ENCODE results near the gene CS. TPM values are rescaled to one million over a fixed set of nuclear protein-coding genes. Genes with fewer than 3 reads are reported as not detected.
"Not testable (repeated sequence)": the region's sequence is repeated elsewhere in the genome, so short reads cannot be mapped to it uniquely, and the experiment has no call there.

CS gene
- total and polyA plus RNA-seq, 2 experiments from 2014 or later, result 67.2 to 76.2 TPM

- DNase-seq, result no peak
- H3K79me2 ChIP-seq (ENCODE audit: insufficient read depth), result no peaks in the 10 kb centered on the region
- no peak overlapping the region for H3K27ac ChIP-seq
- no peaks in the 10 kb centered on the region for H3K27me3 ChIP-seq (replicated peaks; ENCODE audit: insufficient read depth)
- no peaks in the 10 kb centered on the region for H3F3A ChIP-seq (ENCODE audit: insufficient read depth)
- H3K4me3 ChIP-seq, result no peak overlapping the region
- H3K9ac ChIP-seq, result no peak overlapping the region
- H3K9me2 ChIP-seq (ENCODE audit: insufficient read depth), result no peaks in the 10 kb centered on the region
- H2AFZ ChIP-seq, result no peak overlapping the region
- no peak overlapping the region for H3K4me2 ChIP-seq (ENCODE audit: unreplicated experiment)
- H3K9me3 ChIP-seq (ENCODE audit: low read depth), result no peaks in the 10 kb centered on the region
- no peaks in the 10 kb centered on the region for H3K4me1 ChIP-seq (ENCODE audit: insufficient read depth)
- in situ Hi-C loops (cut with MboI), result no loop called here
- H4K20me1 ChIP-seq (ENCODE audit: insufficient read depth), result no peaks in the 10 kb centered on the region
- TF ChIP-seq EZH2phosphoT487 (IDR thresholded peaks at IDR 0.05; ENCODE audit: insufficient read depth, low read depth) (no peak), EZH2 (IDR thresholded peaks at IDR 0.05; ENCODE audit: insufficient read depth, poor library complexity, severe bottlenecking) (no peak)
- 91% methylated on average over 8 of the region's 8 CpGs for WGBS, 2 experiments (ENCODE audit: low coverage in 1 of 2, low lambda C conversion rate in 2 of 2, missing lambda C conversion rate in 2 of 2)
- 0 out of 2 replicates have a peak, but pooled peaks cover 4% of the 10 kb centered on the region for H3K36me3 ChIP-seq (ENCODE audit: low read depth)
Observed at GRCh38 chr12:56326126-56326525, 26.0 kb upstream of the CS start.

GRCh38 chr12:56324206-56324605 is 24.1 kb upstream of the CS start:
- 0 out of 2 replicates have a peak, but pooled peaks cover 4% of the 10 kb centered on the region for H3K36me3 ChIP-seq (ENCODE audit: low read depth)
- H3K4me3 ChIP-seq, result no peak overlapping the region
- no peak for DNase-seq
- H3K9me3 ChIP-seq (ENCODE audit: low read depth), result no peaks in the 10 kb centered on the region
- no peak overlapping the region for H3K4me2 ChIP-seq (ENCODE audit: unreplicated experiment)
- no peak for TF ChIP-seq EZH2phosphoT487 (IDR thresholded peaks at IDR 0.05; ENCODE audit: insufficient read depth, low read depth)
- no peaks in the 10 kb centered on the region for H4K20me1 ChIP-seq (ENCODE audit: insufficient read depth)
- no peaks in the 10 kb centered on the region for H3K9me2 ChIP-seq (ENCODE audit: insufficient read depth)
- no peaks in the 10 kb centered on the region for H3K27me3 ChIP-seq (replicated peaks; ENCODE audit: insufficient read depth)
- in situ Hi-C loops (cut with MboI), result no loop called here
- no peak overlapping the region for H3K9ac ChIP-seq
- H2AFZ ChIP-seq, result no peak overlapping the region
- no peak overlapping the region for H3K27ac ChIP-seq
- H3K79me2 ChIP-seq (ENCODE audit: insufficient read depth), result no peaks in the 10 kb centered on the region
- no peaks in the 10 kb centered on the region for H3K4me1 ChIP-seq (ENCODE audit: insufficient read depth)
- 88 to 95% methylated on average over 6 of the region's 6 CpGs for WGBS, 2 experiments (ENCODE audit: low coverage in 1 of 2, low lambda C conversion rate in 2 of 2, missing lambda C conversion rate in 2 of 2)
- H3F3A ChIP-seq (ENCODE audit: insufficient read depth), result no peaks in the 10 kb centered on the region

DNA sequence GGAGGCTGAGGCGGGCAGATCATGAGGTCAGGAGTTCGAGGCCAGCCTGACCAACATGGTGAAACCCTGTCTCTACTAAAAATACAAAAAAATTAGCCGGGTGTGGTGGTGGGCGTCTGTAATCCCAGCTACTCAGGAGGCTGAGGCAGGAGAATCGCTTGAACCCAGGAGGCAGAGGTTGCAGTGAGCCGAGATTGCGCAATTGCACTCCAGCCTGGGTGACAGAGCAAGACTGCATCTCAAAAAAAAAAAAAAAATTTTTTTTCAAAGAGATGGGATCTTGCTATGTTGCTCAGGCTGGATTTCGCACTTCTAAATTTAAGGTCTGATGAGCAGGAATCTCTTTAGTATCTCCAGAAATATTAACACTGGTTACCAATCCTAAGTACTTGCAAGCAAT is 21.5 kb upstream of the CS start:
- DNase-seq; H3F3A ChIP-seq (ENCODE audit: insufficient read depth); H3K4me2 ChIP-seq (ENCODE audit: unreplicated experiment); H3K27ac ChIP-seq; H2AFZ ChIP-seq; H4K20me1 ChIP-seq (ENCODE audit: insufficient read depth); H3K9me2 ChIP-seq (ENCODE audit: insufficient read depth); H3K79me2 ChIP-seq (ENCODE audit: insufficient read depth); H3K27me3 ChIP-seq (replicated peaks; ENCODE audit: insufficient read depth); in situ Hi-C loops (cut with MboI); H3K9me3 ChIP-seq (ENCODE audit: low read depth); H3K4me1 ChIP-seq (ENCODE audit: insufficient read depth); H3K9ac ChIP-seq; H3K4me3 ChIP-seq; H3K36me3 ChIP-seq (ENCODE audit: low read depth): not testable (repeated sequence)
- WGBS, 2 experiments (ENCODE audit: low coverage in 1 of 2, low lambda C conversion rate in 2 of 2, missing lambda C conversion rate in 2 of 2), result 93 to 99% methylated on average over 8 of the region's 8 CpGs

DNA sequence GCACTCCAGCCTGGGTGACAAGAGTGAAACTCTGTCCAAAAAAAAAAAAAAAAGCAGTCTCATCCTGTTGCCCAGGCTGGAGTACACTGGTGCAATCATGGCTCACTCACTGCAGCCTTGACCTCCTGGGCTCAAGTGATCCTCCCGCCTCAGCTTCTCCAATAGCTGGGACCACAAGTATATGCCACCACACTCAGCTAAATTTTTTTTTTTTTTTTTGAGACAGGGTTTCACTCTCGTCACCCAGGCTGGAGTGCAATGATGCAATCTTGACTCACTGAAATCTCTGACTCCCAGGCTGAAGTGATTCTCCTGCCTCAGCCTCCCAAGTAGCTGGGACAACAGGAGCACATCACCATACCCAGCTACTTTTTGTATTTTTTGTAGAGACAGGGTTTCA is 20.9 kb upstream of the CS start:
- Histone ChIP-seq H3K79me2 (ENCODE audit: insufficient read depth) (no peaks in the 10 kb centered on the region), H2AFZ (no peak overlapping the region), H3F3A (ENCODE audit: insufficient read depth) (no peaks in the 10 kb centered on the region), H3K9me3 (ENCODE audit: low read depth) (no peaks in the 10 kb centered on the region), H3K9me2 (ENCODE audit: insufficient read depth) (no peaks in the 10 kb centered on the region), H3K27ac (no peak overlapping the region), H3K27me3 (replicated peaks; ENCODE audit: insufficient read depth) (no peaks in the 10 kb centered on the region), H3K4me2 (ENCODE audit: unreplicated experiment) (no peak overlapping the region), H3K9ac (no peak overlapping the region), H4K20me1 (ENCODE audit: insufficient read depth) (no peaks in the 10 kb centered on the region), H3K36me3 (ENCODE audit: low read depth) (no peaks in the 10 kb centered on the region), H3K4me1 (ENCODE audit: insufficient read depth) (peaks cover 8% of the 10 kb centered on the region; the same call in 1 of the 2 replicates), H3K4me3 (no peak overlapping the region)
- 45 to 52% methylated on average over 2 of the region's 2 CpGs for WGBS, 2 experiments (ENCODE audit: low coverage in 1 of 2, low lambda C conversion rate in 2 of 2, missing lambda C conversion rate in 2 of 2)
- in situ Hi-C loops (cut with MboI), result no loop called here
- TF ChIP-seq EZH2phosphoT487 (IDR thresholded peaks at IDR 0.05; ENCODE audit: insufficient read depth, low read depth), result no peak
- TF ChIP-seq EZH2 (IDR thresholded peaks at IDR 0.05; ENCODE audit: insufficient read depth, poor library complexity, severe bottlenecking), result no peak
- DNase-seq, result peak; percentile 45

DNA sequence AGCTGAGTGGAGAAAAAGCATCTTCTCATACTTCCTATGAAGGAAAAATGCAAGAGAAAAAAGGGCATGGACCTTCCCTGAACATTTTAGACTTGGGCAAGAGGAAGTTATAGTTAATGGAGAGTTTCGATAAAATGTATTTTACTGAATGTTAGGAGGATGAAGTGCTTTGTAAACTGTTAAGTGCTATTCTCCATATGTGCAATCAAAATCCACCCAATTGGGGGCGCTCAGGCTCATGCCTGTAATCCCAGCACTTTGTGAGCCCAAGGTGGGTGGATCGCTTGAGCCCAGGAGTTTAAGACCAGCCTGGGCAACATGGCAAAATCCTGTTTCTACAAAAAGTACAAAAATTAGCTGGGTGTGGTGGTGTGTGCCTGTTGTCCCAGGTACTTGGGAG is 17.5 kb upstream of the CS start:
- 100% methylated on average over 3 of the region's 3 CpGs for WGBS, 2 experiments (ENCODE audit: low coverage in 1 of 2, low lambda C conversion rate in 2 of 2, missing lambda C conversion rate in 2 of 2)
- no peaks in the 10 kb centered on the region for H3K9me2 ChIP-seq (ENCODE audit: insufficient read depth)
- no peaks in the 10 kb centered on the region for H3K9me3 ChIP-seq (ENCODE audit: low read depth)
- H3K4me3 ChIP-seq, result no peak overlapping the region
- TF ChIP-seq EZH2phosphoT487 (IDR thresholded peaks at IDR 0.05; ENCODE audit: insufficient read depth, low read depth) (no peak), EZH2 (IDR thresholded peaks at IDR 0.05; ENCODE audit: insufficient read depth, poor library complexity, severe bottlenecking) (no peak)
- in situ Hi-C loops (cut with MboI), result no loop called here
- H3K79me2 ChIP-seq (ENCODE audit: insufficient read depth), result peaks cover 24% of the 10 kb centered on the region
- no peak overlapping the region for H3K9ac ChIP-seq
- no peaks in the 10 kb centered on the region for H4K20me1 ChIP-seq (ENCODE audit: insufficient read depth)
- H3K27me3 ChIP-seq (replicated peaks; ENCODE audit: insufficient read depth), result no peaks in the 10 kb centered on the region
- H2AFZ ChIP-seq, result no peak overlapping the region
- no peak for DNase-seq
- H3K4me1 ChIP-seq (ENCODE audit: insufficient read depth), result peaks cover 14% of the 10 kb centered on the region; the same call in 1 of the 2 replicates
- H3K27ac ChIP-seq, result no peak overlapping the region
- no peaks in the 10 kb centered on the region for H3F3A ChIP-seq (ENCODE audit: insufficient read depth)
- H3K36me3 ChIP-seq (ENCODE audit: low read depth), result peaks cover 9% of the 10 kb centered on the region
- no peak overlapping the region for H3K4me2 ChIP-seq (ENCODE audit: unreplicated experiment)
